Stimulated activated CD8-positive, alpha-beta memory T cell treated with anti-CD3 and anti-CD28 coated beads, Interleukin-15, amount 100 ng/mL, for 4 hours (primary cell): Measurements from ENCODE around the gene C16orf92.

Experiments used
- DNase-seq, 2 donors: peaks; one replicate each; pipeline ENCODE4 v3.0.0-alpha.2; 2020; ENCODE audit warnings: low read depth in 2 of 2

The C16orf92 gene

DNA sequence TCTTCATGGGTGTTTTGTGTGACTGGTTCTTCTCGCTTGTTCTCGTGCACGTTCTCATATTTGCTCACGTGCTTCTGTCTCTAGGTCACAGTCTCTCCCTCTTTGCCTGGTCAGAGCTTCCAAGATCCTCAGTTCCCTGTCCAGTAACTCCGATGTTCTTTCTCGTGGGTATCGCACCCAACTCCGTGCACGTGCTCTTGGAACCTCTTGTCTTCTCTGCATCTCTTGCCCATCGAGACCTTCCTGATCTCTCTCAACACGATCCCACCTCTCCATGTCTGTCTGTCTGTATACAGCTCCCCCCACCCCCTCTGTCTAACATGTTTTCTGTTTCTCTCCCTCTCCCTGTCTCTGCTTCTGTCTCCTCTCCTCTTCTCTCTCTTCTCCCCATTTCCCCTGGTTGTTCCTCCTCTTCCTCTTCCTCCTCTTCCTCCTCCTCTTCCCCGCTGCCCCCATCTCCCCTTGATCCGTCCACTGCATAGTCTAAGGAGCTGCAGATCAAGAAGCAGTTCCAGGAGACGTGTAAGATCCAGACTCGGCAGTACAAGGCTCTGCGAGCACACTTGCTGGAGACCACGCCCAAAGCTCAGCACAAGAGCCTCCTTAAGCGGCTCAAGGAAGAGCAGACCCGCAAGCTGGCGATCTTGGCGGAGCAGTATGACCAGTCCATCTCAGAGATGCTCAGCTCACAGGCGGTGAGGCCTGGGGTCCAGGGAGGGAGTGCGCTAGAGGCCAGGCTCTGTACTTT, 33.7 kb upstream of the C16orf92 start:
- no peak for DNase-seq

DNA sequence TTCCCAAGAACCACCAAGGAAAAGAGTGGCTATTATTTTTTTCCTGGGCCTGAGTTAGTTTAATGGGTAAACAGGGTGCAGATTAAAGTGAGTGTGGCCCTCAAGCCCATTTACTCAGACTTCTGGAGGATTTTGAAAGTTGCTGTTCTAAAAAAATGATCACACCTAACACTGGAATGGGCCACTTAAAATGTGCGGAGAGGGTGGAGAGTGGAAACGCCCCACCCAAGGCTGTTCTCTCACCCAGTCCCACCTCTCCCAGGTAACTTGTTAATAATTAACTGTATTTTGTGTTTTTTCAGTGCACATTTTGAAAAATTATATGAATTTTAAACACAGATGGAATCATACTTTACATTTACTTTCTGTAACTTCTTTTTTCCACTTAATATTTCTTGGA, 33.0 kb upstream of the C16orf92 start:
- no peak for DNase-seq

DNA sequence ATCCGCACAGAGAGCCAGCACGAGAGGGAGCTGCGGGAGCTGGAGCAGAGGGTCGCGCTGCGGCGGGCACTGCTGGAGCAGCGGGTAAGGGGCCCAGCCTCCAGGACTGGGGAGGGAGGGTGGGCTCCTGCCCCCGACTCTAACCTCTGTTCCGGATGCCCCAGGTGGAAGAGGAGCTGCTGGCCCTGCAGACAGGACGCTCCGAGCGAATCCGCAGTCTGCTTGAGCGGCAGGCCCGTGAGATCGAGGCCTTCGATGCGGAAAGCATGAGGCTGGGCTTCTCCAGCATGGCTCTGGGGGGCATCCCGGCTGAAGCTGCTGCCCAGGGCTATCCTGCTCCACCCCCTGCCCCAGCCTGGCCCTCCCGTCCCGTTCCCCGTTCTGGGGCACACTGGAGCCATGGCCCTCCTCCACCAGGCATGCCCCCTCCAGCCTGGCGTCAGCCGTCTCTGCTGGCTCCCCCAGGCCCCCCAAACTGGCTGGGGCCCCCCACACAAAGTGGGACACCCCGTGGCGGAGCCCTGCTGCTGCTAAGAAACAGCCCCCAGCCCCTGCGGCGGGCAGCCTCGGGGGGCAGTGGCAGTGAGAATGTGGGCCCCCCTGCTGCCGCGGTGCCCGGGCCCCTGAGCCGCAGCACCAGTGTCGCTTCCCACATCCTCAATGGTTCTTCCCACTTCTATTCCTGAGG, 32.0 kb upstream of the C16orf92 start:
- no peak for DNase-seq

DNA sequence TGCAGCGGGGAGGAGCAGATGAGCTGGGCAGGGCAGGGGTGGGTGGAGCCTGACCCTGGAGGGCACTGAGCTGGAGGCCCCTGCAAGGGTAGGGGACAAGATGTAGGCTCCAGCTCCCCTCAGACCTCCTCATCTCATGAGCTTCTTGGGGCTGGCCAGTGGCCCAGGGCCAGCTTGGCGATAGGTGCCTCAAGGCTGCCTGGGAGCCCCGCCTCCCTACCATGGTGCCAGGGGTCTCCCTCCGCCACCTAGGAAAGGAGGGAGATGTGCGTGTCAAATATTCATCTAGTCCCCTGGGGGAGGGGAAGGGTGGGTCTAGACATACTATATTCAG, 31.5 kb upstream of the C16orf92 start:
- DNase-seq: no peak

DNA sequence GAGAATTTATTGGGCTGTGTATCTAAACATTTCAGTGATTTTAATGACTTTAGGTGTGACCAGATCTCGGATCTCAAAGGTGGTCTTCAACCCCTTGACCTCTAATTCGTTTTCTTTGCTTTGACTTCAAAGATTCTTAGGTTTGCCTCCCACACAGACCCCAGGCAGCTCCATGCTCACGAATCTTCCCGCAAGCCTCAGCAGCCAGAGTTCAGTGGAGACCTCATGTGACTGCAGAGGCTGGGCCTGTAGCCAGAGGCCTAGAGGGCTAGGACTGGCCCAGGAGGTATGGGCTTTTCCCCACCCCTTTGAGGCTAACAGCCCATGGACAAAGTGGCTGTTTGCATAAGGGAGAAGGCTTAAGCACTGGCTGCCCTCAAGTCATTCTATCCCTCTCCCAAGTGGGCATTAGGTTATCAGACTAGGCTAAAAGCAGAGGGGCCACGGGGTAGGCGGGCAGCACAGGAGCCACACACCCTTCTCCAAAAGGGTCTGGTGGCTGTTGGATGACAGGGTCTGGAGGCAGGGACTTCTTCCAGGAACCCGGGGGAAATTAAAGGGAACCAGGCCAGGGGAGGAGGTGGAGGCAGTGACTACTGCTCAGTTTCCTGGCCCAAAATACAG, 30.5 kb upstream of the C16orf92 start:
- DNase-seq: no peak

DNA sequence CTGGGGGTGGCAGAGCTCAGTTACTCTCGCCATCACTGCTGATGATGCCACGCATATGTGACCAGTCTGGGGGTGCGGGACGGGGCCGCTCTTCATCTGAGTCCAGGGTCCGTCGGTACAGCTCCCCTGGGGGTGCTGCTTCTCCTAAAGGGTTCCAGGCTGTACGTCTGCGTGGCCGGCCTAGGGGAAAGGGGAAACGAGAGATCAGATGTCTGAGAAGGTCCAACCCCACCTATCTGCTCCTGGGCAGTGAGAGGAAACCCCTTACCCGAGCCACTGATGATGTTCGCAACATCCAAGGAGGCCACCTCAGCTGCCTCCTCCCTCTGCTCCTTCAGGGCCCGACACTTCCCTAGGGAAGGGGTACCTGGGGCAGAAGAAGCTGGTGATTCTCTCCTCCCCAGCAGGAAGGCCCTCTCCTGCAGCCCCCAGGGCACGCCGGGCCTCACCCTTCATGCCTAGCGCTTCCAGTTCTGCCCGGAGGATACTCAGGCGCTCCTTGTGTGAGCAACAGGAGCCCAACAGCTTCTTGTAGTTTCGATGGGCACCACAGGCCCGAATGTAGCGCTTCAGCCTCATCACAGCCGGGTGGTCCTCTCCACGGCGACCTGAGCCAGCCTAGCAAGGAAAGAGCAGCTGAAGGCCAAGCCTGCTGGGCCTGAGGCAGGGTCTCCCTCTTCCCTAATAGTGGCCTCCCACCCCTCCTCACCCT, 29.7 kb upstream of the C16orf92 start:
- DNase-seq: no peak

DNA sequence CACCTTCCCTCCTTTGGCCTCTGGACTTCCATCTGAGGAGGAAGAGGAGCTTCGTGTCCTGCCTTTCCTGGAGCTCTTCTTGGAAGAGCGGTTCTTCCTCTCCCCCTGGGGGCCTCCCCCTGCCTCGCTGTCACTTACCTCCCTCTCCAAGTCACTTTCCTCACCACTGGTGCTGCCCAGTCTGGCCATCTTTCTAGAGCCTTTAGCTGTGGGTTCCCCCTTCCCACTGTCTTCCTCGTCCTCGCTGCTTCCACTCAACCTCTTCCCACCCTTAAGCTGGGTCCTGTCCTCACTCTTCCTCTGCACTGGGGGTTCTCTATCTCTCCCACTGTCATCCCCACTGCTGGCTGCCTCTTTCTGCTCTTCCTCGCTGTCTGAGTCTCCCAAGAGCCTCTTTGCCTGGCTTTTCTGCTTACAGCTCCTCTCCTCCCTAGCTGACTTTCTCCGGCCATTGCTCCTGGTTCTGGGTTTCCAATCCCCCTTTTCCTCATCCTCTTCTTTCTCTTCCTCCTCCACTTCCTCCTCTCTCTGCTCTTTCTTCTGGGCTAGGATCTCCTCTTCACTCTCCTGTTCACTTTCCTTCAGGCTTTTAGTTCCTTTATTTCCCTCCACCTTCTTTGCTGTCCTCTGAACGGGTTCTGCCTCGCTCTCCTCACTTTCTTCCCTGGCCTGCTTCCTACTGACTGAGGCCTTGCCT, 28.9 kb upstream of the C16orf92 start:
- DNase-seq: no peak

DNA sequence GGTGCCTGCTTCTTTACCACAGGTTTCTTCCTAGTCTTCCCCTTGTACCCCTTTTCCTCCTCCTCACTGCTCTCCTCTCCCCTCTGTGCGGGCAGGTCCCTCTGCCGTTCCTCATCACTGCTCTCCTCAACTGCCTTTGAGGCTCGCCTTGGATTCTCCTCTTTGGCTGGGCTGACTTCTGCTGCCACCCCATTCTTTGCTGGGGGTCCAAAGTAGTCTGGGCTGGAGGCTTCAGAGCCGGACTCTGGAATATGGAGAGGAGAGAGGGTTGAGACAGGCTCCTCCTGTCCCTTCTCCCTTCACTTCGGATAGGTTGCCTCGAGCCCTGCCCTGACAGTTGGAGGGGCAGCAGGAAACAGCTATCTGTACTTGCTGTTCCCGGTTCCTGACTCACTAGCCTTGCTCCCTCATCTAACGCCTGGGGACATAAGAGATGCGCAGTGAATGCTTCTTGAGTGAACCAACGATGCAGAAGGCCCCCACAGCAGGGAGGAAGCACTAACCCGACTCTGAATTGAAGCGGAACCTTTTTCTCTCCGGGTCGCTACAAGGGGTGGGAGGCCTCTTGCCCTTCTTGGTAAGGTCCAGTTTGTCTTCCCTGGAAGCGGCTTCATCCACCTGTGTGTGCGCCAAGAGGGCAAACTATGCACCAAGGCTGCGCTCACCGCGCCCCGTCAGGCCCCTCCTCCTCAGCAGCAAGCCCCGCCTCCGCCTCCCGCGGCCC, 28.2 kb upstream of the C16orf92 start:
- no peak for DNase-seq

DNA sequence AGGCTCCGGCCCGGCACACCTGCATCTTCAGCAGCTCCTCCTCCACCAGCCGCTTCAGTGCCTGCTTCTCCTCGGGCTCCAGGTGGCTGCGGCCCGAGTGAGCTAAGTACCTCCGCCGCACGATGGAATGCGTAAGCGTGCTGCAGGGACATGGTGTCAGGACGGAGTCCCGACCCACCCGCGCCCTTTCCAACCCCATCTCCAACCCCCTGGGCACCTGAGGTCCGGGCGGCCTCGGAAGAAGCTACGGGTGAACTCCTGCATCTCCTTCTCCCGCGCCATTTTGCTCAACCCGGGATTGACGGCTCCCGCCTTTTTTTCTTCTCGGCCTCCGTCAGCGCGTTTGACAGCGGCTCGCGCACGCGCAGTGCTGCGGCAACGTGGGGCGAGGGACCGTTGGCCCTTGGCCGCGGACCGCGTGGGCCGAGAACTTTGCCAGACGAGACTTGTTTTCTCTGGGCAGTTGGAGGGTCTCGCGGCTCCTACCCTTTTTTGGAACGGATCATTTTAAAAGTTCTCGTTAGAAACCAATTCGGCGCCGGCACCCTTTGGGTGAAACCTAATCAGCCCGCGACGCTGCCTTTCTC, 27.6 kb upstream of the C16orf92 start, which contains the start of gene HIRIP3:
TSS of gene HIRIP3 (minus strand) at position 294 of the 587 bp plus-strand sequence. CDS start at position 282, 12 bp downstream.
- DNase-seq: peak; percentile 65 to 71

DNA sequence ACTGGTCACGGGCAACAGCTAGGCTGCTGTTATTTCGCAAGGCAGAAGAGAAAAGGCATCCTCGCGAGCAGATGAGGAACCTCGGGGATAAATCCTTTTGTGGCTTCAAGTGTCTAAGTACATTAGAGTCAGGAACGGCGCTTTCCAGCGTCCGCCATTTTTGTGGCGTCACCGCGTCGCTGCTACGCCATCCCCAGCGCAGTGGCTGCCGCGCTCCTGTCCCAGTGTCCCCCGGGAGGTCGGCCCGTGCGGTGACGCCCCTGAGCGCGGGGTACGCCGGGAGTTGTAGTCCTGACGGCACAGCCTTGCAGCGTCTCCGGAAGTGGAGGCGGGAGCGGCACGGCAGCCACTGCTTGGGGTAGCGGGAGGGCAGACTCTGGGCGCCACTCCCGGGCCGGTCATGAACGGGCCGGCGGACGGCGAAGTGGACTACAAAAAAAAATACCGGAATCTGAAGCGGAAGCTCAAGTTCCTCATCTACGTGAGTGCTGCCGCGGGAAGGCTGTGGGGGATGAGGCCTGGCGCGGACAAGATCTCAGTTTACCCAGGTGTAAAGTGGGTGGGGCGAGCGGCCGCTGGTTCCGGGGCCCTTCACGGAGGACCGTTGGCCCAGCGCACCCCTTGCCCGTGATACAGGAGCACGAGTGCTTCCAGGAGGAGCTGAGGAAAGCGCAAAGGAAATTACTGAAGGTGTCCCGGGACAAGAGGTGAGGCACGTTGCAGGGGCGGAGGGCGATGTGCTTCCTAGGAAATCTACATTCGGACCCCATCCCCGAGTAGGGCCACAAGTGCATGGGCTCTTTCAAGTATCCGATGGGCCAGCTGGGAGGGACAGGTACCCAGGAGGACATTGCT, 26.9 kb upstream of the C16orf92 start, which contains the start of gene INO80E:
TSS of gene INO80E (plus strand) at position 331 of the 855 bp plus-strand sequence. CDS start at position 401, 70 bp downstream.
- DNase-seq: peak; percentile 99

DNA sequence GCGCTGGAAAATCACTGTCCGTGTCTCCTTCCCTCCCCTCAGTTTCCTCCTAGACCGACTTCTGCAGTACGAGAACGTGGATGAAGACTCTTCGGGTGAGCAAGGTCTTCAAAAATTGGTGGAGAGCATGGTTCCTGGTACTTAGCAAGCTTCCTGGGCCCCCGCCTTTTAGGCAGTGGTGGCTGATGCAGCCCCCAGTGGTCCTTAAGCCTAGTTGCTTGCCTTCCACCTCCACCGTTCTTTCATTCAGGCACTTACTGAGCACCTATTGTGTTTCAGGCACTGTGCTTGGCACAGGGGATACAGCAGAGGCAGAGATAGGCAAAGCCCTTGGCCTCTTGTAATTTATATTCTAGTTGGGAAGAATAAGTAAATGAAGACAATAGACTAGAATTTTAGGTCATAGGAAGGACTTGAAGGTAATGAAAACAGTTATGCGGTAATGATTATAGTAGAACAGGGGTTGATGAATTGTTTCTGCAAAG, 26.2 kb upstream of the C16orf92 start:
- no peak for DNase-seq

DNA sequence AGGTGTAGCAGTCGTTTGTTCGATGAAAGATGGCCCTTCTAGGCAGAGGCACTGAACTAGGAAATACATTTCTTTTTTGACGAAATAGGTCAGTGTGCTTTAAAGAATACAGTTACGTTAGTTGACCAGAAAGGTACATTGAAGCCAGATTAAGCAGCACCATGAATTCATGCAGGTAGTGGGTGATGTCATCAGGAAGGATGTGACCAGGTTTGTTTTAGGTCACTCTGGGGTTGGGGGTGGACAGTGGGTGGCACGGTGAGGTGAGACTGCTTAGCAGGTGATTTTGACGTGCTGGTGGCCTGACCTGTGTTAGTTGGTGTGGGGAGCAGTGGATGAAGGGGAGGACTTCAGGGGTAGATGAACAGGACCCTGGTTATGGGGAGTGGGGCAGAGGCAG, 23.4 kb upstream of the C16orf92 start:
- DNase-seq: no peak

DNA sequence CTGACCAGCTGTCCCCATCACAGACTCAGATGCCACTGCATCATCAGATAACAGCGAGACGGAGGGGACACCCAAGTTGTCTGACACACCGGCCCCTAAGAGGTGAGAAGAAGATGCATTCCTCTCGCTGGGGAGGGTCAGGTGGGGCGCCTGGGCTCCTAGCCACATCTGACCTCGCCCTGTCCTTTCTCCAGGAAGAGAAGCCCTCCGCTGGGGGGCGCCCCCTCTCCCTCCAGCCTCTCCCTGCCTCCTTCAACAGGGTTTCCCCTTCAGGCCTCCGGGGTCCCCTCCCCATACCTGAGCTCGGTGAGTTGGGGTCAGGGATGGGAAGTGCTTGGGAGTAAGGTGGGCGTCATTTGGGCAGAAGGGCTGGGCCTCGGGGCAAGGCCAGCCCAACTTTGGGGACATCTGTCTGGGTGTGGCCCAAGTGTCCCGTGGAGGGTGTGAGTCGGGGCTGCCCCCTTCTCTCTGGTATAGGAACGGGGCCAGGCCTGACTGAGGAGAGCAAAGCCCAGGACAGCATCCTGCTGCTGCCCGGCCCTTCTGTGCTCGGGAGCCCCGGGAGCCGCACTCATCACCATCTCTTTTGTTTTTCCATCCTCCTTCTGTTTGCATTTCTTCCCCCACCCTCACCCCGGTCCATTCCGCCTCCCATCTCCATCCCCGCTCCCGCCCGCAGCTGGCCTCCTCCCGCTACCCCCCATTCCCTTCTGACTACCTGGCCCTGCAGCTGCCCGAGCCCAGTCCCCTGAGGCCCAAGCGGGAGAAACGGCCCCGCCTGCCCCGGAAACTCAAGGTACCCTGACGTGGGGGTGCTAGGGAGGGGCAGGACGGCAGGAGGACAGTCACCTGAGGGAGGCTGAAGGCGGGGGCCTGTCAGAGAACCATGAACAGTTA, 22.0 kb upstream of the C16orf92 start:
- no peak for DNase-seq

DNA sequence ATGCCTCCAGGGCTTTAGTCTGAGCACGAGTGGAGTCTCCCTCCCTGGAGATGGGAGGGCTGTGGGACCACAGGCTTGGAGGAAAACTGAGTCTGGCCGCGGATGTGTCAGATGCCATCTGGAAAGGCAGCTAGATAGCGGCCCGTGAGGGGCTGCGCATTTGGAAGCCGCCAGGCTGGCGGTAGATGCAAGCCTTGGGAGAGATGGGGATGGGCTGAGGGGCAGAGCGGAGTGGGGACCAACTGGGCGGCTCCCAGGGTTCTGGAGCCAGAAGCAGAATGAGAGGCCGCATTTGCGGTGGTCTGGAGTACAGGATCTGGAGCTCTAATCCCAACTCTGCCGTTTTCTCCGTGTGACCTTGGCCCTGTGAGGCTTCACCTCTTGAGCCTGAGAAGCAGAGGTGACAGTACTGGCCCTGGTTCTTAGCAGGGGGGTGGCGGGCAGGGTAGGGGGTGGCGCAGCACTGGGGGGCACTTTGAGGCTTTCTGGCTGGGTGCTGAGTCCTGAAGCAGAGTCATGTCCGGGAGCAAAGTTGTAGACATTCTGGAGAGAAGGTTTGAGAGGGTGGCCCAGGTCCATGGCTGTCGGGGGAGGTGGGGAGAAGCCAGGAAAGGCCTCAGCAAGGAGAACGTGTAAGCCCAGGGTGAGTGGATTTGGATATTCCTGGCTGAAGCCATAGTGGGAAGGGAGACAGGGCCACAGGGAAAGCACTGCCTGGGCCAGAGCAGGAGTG, 20.2 kb upstream of the C16orf92 start:
- DNase-seq: no peak

DNA sequence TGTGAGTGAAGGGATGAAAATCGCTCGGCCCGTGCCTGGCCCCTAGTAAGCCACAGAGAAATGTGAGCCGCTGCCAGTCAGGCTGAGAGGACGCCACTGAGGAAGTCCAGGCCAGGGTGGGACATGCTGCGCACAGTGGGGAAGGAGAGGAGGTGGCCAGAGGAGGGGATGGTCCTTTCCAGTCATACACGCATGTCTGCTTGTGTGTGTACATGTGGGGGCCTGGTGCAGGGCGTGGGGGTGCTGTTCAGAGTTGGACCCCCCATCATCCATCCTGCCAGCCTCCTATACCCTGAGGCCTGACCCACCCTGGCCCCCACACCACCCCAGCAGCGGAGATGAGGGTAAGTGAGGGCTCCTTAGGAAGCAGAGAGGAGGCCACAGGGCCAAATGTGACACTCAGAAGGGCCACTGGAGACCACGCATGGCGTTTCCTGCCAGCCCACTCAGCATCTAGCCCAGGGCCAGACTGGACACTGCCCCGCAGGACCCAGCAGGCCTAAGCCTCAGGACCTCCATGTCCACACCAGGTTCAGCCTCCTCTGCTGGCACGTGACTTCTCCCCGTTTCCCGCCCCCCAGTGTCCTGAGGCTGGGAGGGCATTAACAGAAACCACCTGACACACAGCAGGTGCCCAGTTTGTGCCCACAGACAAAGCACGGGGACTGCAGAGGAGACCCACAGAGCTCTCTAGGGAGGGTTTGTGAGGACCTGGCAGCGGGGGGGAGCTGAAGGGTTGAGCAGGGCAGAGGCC, 19.2 kb upstream of the C16orf92 start:
- DNase-seq: no peak

DNA sequence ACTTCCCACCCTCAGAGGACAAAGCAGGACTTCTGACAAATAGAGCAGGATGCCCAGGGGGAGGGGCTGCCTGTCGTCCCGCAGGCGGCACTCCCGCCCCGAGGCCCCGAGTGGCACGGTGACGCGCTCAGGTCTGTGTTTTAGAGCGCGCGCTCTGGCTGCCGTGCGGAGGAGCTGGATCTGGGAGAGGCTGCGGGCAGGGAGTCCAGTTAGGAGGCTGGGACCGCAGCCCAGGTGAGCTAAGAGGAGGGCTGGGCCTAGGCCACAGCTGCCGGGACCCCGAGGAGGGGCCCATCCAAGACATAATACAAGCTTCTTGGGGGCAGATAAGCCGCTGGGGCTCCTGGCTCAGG, 18.6 kb upstream of the C16orf92 start:
- DNase-seq: no peak

DNA sequence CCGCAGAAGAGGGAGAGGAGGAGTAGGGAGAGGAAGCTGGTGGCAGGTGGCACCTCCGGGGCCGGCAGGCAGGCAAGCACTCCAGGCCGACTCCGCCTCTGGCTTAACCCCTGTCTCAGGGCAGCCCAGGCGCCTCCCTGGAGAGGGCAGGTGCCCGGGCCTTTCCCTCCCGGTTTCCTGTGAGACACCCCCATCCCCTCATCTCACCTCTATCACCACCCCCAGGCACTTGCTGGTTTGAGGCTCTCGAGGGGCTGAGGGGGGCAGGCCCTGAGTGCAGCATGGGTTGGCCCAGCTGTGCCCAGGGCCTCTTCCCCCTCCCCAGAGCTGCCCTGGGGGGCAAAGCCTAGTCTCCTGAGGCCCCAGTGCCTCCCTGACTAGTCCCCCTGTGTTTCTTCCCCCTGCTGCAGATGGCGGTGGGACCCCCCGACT, 18.2 kb upstream of the C16orf92 start:
- no peak for DNase-seq
